Measurements from ENCODE around the gene PAXX. TPM values are rescaled to one million over a fixed set of nuclear protein-coding genes. Genes with fewer than 3 reads are reported as not detected.

Gene PAXX
- total RNA-seq, 1 donor from 2014 or later: 15.3 TPM

GRCh38 chr9:136954270-136955083 lies 37.7 kb upstream of the PAXX start:
- peaks cover 12% of the 10 kb centered on the region for H3K27me3 Mint-ChIP-seq (ENCODE audit: low read depth, unreplicated experiment)
- Histone ChIP-seq H3K27me3 (ENCODE audit: insufficient read depth, low read length) (no peaks in the 10 kb centered on the region), H3K36me3 (ENCODE audit: insufficient read depth, low read length) (no peaks in the 10 kb centered on the region), H3K4me3 (ENCODE audit: insufficient read depth, low read depth, low read length) (no peak overlapping the region), H4K20me1 (ENCODE audit: insufficient read depth, low read length) (no peaks in the 10 kb centered on the region), H3K79me2 (ENCODE audit: insufficient read depth, low read length) (no peaks in the 10 kb centered on the region), H3K9ac (ENCODE audit: low read length) (no peak overlapping the region), H3K27ac (ENCODE audit: low read depth, low read length) (no peak overlapping the region), H2AFZ (ENCODE audit: low read depth, low read length) (no peak overlapping the region), H3K9me3 (ENCODE audit: insufficient read depth, low read depth, low read length) (no peaks in the 10 kb centered on the region), H3K4me2 (ENCODE audit: low read length) (no peak overlapping the region), H3K4me1 (ENCODE audit: insufficient read depth, low read length) (peaks cover 7% of the 10 kb centered on the region)
- no peaks in the 10 kb centered on the region for H3K36me3 Mint-ChIP-seq (ENCODE audit: low read depth, unreplicated experiment)
- no peaks in the 10 kb centered on the region for H3K4me1 Mint-ChIP-seq (ENCODE audit: low read depth, unreplicated experiment)
- FAIRE-seq (no peak), DNase-seq (ENCODE audit: low read depth) (no peak)
- H3K9me3 Mint-ChIP-seq (ENCODE audit: unreplicated experiment): peaks cover 3% of the 10 kb centered on the region
- no peak overlapping the region for H3K4me3 Mint-ChIP-seq (ENCODE audit: unreplicated experiment)
- TF ChIP-seq EZH2 (IDR thresholded peaks at IDR 0.05; ENCODE audit: insufficient read depth, low read length): no peak
- TF ChIP-seq, protein P1, sequence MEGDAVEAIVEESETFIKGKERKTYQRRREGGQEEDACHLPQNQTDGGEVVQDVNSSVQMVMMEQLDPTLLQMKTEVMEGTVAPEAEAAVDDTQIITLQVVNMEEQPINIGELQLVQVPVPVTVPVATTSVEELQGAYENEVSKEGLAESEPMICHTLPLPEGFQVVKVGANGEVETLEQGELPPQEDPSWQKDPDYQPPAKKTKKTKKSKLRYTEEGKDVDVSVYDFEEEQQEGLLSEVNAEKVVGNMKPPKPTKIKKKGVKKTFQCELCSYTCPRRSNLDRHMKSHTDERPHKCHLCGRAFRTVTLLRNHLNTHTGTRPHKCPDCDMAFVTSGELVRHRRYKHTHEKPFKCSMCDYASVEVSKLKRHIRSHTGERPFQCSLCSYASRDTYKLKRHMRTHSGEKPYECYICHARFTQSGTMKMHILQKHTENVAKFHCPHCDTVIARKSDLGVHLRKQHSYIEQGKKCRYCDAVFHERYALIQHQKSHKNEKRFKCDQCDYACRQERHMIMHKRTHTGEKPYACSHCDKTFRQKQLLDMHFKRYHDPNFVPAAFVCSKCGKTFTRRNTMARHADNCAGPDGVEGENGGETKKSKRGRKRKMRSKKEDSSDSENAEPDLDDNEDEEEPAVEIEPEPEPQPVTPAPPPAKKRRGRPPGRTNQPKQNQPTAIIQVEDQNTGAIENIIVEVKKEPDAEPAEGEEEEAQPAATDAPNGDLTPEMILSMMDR (IDR thresholded peaks at IDR 0.05; ENCODE audit: insufficient read depth, low read depth, low read length): no peak
- no peak overlapping the region for H3K27ac Mint-ChIP-seq (ENCODE audit: unreplicated experiment)

GRCh38 chr9:136955202-136955942 lies 36.9 kb upstream of the PAXX start:
- no peaks in the 10 kb centered on the region for H3K36me3 ChIP-seq (ENCODE audit: insufficient read depth, low read length)
- TF ChIP-seq EZH2 (IDR thresholded peaks at IDR 0.05; ENCODE audit: insufficient read depth, low read length): no peak
- TF ChIP-seq, protein P1 (IDR thresholded peaks at IDR 0.05; ENCODE audit: insufficient read depth, low read depth, low read length): no peak
- FAIRE-seq: no peak

More at GRCh38 chr9:136955202-136955942, 36.9 kb upstream of the PAXX start:
- Mint-ChIP-seq H3K4me1 (ENCODE audit: low read depth, unreplicated experiment) (peaks cover 3% of the 10 kb centered on the region), H3K27me3 (ENCODE audit: low read depth, unreplicated experiment) (peaks cover 12% of the 10 kb centered on the region), H3K9me3 (ENCODE audit: unreplicated experiment) (peaks cover 3% of the 10 kb centered on the region), H3K27ac (ENCODE audit: unreplicated experiment) (no peak overlapping the region), H3K36me3 (ENCODE audit: low read depth, unreplicated experiment) (no peaks in the 10 kb centered on the region), H3K4me3 (ENCODE audit: unreplicated experiment) (no peak overlapping the region)
- Histone ChIP-seq H3K79me2 (ENCODE audit: insufficient read depth, low read length) (no peaks in the 10 kb centered on the region), H3K4me3 (ENCODE audit: insufficient read depth, low read depth, low read length) (no peak overlapping the region), H3K4me2 (ENCODE audit: low read length) (no peak overlapping the region), H3K4me1 (ENCODE audit: insufficient read depth, low read length) (peaks cover 3% of the 10 kb centered on the region), H2AFZ (ENCODE audit: low read depth, low read length) (no peak overlapping the region), H4K20me1 (ENCODE audit: insufficient read depth, low read length) (no peaks in the 10 kb centered on the region), H3K9me3 (ENCODE audit: insufficient read depth, low read depth, low read length) (no peaks in the 10 kb centered on the region), H3K27ac (ENCODE audit: low read depth, low read length) (no peak overlapping the region), H3K9ac (ENCODE audit: low read length) (no peak overlapping the region), H3K27me3 (ENCODE audit: insufficient read depth, low read length) (no peaks in the 10 kb centered on the region)
- no peak for DNase-seq (ENCODE audit: low read depth)

Measured in astrocyte (in vitro differentiated cells and primary cell).